Measurements from ENCODE around the gene SH3PXD2A.
"Not testable (repeated sequence)": the region's sequence is repeated elsewhere in the genome, so short reads cannot be mapped to it uniquely, and the experiment has no call there.

SH3PXD2A gene

DNA sequence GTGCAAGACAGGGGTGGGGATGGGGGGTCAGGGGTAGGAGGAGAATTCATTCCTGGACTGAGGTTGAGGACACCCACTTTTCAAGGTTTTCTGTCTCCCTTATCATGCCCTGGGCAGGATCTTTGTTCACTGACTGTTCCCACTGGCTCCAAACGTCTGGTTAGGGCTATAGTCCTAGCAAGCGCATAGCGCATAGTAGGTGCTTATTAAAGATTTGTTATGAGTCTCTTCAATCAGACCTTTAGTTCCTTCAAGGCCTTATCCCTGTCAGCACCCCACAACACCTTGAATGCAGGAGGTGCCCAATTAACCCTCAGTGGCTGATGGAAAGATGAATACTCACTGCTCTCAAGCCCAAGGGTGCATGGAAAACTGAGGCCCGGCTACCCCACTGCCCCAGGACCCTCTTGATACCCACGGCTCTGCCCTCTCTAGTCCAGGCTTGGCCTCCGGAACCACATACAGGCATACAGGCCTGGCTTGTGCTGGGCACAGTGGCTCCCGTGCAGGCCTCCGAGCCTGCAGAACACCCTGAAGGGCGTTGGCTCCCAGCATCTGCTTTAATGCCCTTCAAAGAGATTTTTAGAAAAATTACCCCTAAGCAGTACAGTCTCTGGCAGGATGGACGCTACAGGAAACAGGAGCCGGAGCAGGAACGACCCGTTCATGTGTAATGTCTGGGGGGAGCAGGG, 177.7 kb downstream of the SH3PXD2A start:
- no peak for DNase-seq

DNA sequence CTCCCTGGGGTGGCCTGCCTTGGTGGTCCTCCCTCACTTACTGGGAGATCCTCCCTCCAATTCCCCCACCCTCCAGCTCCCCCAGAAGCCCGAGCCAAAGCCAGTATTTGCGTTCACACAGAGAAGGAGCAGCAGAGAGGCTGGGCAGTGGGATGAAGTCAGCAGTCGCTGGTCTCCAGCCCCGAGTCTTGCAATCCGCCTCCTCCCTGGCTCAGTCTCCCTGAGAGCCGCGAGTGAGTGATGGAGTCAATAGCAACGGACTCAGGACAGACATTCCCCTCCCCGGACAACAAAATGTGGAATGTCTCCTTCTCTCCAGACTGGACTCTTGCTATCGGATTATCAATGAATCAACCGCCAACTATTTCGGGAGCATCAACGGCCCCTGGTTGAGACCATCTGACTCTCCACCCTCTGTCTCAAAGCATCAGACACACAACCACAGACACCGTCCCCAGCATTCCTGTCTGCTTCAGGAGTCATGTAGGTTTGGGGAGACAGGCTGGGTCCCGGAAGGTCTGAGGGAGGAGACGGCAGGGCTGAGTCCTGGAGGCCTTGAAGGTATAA, 178.4 kb downstream of the SH3PXD2A start:
- peak; percentile 90 for DNase-seq

DNA sequence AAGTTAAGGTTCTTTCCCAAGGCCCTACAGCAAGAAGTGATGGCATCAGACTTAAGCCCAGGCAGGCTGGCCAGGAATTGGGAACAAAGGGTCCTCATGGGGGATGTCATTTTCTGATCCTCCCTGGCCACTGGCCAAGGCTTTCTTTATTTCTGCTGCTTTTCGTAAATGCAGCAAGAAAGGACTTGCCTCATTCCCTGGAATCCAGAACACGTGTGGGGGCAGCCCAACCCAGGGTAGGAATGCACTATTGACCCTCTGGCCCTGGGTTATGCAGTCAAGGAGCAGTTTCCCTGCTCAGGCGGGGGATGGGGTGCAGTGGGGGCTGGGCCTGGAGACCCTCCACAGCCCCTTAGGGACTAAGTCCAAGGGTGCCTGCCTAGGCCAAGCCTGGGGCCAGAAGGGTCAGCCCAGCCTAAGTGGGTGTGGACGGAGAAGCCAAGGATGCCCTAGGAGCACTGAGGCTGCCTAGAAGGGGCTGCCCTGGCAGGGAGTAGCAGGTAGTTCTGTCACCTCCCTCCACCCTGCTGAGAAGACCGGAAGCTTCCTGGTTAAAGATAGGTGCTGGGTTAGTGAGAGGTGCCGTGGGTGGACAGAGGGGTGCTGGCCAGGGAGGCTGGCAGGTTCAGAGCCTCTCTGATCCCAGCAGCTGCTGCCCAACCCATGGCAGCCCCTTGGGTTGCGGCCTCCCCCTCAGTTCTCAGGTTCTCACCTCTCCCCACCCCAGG, 179.2 kb downstream of the SH3PXD2A start:
- DNase-seq: no peak

DNA sequence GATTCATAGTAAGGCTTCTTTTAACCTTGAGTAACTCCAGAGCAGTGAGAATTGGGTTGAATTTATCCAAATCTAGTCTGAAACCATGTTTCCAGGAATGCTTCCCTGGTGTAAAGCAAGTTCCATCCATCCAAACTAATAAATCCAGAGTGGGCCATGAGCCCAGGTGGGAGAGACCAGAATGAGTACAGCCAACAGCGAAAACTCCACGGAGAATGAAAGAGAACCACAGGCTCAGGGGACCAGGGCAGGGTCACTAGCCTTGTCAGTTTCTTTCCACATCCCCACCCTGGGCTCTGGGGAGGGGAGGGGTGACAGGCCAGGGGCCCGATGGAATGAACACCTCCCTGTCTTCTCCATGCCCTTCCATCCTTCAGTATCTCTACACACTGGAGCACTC, 181.8 kb downstream of the SH3PXD2A start:
- DNase-seq: no peak

DNA sequence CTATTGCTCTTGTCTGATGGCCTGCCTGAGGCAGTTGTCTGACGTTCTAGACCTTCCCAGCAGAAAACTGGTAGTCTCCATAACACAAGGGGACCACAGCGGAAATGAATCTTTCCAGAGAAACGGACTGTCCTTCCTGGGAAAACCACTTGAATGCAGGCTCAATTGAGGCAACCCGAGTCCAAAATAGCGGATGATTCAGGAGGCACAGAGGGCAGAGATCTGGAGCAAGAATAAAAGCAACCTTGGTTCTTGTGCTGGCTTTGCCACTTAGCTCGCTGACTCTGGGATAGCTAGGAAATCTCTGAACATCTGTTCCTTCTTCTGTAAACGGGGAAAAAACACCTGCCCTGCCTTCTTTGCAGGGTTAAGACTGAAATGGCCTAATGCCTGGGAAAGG, 183.0 kb downstream of the SH3PXD2A start:
- no peak for DNase-seq

DNA sequence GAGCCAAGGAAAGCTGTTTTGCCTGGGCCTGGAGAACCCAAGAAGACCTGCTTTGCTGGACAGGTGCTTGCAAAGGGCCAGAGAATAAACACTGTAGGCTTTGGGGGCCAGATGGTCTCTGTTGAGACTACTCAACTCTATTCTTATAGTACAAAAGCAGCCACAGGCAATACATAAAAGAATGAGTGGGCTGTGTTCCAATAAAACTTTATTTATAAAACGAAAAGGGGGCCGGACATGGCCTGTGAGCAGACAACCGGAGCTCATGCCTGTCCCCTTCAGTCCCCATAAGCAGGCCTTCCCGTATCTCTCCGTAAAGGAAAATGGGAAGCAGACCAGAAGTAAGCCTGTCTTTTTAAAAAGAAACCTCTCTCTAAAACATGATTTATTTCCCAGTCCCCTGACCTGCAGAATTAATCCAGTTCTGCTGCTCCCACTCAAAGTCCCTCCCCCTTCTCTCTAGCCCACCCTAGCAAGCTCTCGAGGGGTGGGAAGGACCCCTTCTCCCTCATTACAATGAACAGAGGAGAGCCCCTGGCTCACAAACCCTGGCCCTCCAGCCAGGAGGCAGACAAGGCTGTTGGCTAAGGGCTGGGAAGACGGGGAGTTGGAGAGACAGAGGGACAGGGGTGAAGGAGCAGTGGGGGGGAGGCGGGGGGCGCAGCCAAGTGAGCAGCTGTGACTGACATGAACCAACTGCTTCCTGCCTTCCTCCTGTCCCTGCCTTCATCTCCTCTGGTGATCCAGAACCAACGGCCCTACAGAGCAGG, 184.1 kb downstream of the SH3PXD2A start:
- DNase-seq: no peak

DNA sequence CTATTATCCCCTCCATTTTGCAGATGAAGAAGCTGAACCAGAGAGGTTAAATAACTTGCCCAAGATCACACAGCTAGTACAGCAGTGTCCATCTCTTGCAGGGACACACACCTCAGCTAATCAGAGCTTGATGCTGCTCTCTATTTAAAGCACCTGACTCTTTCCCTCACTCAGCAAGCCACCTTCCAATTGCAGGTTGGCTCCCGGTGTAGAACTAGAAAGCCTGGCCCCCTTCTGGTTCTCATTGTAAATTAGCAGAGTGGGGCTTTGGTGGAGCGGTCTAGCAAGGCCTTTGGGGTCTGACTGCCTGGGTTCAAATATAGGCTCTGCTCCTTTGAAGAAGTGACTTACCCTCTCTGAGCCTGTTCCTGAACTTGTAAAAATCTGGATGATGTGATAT, 185.4 kb downstream of the SH3PXD2A start:
- DNase-seq: no peak

DNA sequence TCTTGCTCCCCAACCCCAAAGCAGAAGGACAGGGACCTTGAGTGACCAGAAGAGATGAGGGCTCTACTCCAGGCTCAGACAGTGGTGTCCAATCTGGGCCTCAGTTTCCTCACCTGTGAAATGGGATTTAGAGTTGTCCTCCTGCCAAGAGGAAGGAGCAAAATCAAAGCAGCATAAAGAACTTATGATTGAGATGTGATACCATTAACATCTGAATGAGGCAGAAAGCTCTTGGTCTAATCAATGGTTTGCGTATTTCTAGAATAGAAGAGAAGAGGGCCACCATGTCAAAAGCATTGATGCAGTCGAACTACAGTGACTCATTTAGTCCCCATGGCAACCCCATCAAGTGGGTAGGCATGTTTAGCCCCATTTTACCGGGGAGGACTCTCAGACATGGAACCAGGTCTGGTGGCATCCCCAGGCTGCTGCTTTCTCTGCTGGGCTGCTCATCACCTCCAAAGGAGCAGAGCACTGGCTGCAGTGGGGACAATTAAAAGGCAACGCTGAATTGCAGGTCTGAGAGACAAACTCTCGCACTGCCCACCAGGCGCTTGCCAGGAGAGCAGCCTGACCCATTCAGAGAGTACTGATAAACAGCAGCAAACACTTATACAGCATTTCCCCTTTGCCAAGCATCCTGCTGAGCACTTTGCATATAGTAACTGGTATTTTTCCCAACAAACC, 186.0 kb downstream of the SH3PXD2A start:
- DNase-seq: no peak

DNA sequence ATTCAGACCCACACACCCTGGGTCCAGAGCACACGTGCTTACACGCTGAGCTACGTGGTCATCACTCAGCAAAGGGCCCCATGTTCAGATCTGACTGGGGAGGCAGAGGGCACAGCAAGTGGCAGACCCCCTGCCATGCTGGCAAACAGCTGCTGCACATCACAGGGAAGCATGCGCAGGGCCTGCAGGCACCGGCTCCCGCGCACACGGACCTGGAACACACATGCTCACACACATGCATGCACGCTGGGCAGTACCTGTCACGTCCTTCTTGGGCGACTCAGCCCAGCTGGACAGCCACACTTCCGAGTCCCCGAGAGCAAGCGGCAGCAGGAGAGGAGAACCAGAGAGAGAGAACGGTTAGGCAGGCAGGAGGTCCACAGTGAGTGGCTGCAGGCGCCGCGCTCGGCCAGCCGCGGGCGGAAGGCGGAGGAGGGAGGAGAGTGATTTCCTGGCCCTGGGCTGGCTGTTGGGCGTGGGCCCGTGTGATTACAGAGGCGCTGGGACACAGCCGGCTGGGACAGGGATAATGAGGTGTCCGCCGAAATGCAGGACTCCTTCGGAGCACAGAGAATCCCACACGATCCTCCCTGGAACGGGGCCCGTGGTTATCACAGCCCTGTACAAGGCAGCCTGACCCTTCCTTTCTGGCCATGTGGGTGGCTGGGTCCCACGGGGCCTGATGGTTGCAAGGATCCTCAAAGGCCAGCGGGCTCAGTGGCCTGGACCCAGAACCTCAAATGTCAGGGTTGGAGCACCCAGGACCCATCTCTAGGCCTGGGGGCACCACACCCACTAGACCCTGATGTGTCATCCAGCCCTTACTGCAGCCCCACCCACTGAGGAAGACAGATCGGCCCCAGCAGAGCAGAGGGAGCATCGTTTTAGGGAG, 186.8 kb downstream of the SH3PXD2A start:
- peak; percentile 30 for DNase-seq

DNA sequence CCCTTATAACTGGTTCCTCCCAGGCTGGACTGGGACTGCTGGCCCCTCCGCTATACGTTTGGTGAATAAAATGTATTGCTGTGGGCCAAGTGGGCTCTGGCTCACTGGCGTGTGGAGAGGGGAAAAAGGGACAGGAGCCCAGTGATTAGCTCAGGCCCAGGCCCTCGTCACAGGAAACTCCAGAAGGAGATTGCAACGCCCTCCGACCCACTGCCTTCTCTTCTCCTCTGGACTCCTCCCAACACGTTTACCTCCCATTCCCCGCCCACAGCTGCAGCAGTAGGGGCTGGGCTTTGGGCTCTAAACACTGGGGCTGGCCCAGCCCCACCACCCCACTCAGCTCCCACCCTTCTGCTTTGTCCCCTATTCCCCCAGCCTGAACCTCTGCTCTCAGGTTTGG, 188.0 kb downstream of the SH3PXD2A start:
- no peak for DNase-seq

DNA sequence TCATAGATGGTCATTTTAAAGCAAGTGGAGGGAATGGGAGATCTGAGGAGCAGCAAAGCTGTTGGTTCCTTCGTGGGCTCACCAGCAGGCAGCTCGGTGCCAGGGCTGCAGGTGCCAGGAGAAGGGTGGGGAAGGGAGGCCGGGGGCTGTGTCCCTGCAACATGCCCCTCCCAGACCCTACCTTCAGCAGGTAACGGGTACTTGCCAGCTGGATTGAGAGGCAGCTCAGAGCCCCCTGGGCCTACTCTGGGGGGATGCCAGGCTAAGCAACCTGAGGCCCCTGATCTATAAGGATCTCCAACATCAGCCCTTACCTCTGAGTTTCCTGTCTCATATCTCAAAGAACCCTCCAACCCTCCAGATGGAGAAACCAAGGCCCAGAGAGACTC, 188.6 kb downstream of the SH3PXD2A start:
- DNase-seq: no peak

DNA sequence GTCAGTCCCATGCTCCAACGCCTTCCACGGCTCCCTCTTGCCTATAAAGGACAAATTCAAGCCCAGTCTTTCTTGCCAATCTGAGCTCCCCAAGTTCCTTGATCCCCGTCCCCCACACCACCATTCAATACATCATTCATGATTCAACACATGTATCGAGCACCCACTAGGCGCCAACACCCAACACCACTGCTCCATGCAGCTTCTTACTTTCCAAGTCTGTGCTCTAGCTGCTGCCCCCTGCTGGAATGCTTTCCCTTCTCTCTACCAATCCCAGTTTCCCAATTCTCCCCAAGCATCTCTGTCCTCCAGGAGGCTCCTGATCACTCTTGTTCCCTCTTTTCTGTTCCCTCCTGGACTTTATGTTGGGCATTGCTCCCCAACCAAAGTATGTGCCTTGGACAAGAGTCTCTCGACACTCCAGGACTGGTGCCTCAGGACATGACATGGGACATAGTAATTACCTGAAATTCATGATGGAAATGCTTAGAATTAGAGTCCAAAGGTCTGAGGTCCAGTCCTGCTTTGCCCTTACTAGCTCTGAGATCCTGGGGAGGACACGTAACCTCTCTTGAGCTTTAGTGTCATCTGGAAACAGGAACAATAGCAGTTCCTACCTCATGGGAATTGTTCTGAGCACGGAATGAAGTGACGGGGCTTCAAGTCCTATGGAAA, 189.2 kb downstream of the SH3PXD2A start:
- DNase-seq: no peak

DNA sequence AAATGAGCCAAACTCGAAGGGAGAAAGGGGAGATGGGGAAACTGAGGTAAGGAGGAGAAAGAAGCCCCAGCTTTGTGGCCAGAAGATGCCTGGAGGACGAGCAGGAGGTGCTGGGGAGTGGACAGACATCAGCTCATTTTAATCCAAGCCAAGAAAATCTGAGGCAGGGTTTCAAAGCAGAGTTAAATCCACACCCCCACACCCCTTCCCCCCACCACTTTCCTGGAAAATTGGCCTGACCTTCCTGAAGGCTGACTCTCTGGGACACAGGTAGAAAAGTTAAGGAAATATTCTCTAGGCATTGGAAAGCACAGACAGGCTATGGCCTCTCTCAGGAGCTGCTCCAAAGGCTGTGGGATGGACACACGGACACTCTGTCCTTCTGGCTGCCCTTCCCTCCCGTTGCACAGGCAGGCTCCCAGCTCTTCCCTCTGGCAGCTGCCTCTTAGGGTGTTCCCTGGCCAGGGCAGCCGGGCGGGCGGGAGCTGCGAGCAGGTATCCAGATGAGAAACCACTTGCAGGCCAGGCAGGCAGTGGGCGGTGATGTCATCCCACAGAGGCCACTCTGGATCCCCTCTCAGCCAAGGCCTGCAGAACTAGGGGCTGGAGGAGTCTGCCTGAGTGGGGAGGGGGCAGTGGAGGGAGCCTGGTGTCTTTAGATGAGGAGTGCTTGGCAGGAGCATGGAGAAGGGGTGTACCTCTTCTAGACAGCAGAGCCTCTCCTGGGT, 190.1 kb downstream of the SH3PXD2A start:
- DNase-seq: no peak

DNA sequence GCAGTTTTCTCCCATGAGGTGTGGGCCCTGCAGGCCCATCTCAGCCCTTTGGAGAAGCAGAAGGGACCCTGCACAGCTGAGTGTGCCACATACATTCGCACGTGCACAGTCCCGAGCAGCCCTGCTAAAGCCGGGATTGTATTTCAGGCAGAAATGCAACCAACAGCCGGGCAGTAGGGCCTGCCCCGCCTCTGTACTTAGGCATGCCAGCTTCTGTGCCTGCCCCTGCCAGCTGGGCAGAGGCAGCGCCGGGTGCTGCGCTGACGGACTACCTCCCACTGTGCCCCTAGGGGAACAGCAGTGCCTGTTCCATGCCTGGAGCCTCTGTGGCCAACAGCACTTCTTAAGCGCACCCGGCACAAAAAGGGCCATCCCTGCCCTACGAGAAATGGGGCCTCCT, 191.6 kb downstream of the SH3PXD2A start:
- DNase-seq: no peak

DNA sequence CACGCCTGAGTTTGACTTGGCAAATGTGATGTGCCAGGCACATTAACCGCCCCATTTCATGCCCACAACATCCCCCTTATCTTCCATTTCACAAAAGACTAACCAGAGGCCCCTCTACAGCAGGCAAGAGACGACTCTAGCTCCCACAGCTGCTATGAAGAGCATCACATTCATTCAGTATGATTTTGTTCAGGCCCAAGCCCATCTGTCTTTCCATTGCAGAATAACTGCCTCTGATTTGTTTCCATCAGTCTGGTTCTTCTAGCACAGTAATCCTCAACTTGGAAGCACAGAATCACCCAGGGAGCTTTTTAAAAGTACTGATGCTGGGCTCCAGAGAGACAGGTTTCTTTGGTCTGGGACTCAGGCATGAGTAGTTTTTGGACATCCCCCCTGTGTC, 192.1 kb downstream of the SH3PXD2A start:
- DNase-seq: no peak

DNA sequence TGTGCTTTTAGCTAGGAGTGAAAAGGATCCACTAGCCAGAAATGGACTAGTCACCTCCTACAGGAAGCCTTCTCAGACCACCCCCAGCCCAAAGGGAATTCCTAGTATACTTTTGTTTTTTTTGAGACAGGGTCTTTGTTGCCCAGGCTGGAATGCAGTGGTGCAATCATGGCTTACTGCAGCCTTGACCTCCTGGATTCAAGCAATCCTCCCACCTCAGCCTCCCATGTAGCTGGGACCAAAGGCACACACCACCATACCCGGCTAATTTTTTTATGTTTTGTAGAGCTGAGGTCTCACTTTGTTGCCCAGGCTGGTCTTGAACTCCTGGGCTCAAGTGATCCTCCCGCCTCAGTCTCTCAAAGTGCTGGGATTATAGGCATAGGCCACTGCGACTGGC, 192.7 kb downstream of the SH3PXD2A start:
- not testable (repeated sequence) for DNase-seq

DNA sequence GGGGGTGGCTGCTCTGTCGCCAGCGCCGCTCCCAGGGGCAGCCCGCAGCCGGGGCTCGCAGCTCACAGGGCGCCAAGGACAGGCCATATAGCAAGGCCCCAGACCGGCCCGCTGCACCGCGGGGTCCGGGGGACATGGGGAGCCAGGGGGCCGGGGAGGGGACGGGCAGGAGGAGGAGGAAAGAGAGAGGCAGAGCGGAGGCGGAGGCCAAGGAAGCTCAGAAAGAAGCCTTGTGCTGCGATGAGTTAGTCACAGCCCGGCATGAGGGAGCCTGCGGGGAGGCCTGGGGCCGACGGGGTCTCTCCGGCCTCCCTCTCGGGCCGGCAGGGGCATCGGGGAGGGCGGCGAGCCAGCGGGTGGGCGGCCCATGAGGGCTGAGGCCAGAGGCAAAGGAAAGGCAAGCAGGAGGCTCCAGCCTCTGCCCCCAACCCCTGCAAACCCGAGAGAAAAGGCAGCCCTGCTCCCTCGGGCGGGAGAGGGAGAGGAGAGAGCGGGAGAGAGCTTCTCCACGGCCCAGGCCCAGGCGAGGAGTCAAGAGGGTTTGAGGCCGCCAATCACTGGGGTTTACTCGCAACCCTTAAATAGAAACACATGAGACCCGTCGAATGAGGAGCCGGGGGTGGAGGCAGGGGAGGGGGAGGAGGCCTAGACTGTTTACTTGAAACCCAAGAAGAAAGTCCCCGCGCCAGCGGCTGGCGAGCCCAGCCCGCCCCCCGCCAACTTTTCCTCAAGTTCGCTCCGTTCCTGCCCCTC, 194.0 kb downstream of the SH3PXD2A start:
- peak; percentile 84 for DNase-seq

DNA sequence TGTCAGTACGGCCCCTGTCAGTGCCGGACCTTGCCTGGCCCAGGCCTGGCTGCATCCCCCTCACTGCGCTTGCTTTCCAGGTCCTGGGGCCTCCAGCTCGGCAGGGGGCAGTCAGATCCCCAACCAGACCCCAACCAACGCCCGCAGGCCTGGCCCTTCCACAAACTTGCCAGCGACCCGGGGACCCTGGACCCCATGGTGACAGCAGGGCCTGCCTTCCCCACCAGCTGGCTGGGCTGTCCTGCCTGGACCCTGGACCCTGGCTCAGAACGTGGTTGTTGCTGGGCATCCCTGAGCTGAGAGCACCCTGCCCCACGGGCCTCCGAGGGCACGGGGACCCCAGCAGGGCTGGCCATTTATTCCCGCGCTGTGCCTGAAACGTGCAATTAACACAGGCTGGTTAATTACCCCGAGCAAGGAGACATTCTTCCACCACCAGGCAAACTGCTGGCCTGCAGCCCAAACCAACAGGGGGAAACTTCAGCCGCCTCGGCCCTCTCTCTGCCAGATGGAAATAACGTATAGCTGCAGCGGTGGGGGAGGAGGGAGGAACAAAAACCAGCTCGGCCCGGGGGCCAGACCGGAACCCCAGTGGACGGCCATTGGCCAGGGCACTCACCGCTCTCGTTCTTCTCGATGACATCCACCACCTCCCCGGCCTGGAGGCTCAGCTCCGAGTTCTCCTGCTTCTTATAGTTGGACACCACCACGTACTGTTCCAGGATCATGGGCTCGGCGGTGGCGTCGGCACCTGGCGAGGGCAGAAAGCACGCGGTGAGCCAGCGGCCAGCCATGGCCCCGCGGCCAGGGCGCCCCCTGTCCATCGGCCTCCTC, 194.8 kb downstream of the SH3PXD2A start:
- DNase-seq: no peak
